Activated CD4-positive, alpha-beta T cell treated with anti-CD3 and anti-CD28 coated beads, Interleukin-2, amount 50 U/mL, for 24 hours (primary cell): ENCODE data around the gene LECT2.

Experiments
- DNase-seq, 2 donors: peaks; one replicate each; pipeline ENCODE4 v3.0.0-alpha.2; 2020; ENCODE audit warnings: low read depth in 1 of 2, low spot score in 1 of 2

Gene LECT2

GRCh38 chr5:135978993-135979392 is 24.2 kb upstream of the LECT2 start:
- DNase-seq, result no peak

GRCh38 chr5:135978212-135978631 is 23.4 kb upstream of the LECT2 start:
- no peak for DNase-seq

- peak; percentile 3 to 13 for DNase-seq
These were observed 22.7 kb upstream of the LECT2 start for GRCh38 chr5:135977375-135977928.

GRCh38 chr5:135976216-135976615 is 21.4 kb upstream of the LECT2 start:
- DNase-seq, result no peak

- no peak for DNase-seq
These were observed 20.3 kb upstream of the LECT2 start for GRCh38 chr5:135975122-135975521.

GRCh38 chr5:135974021-135974600 is 19.3 kb upstream of the LECT2 start:
- no peak for DNase-seq

GRCh38 chr5:135973323-135974020 is 18.7 kb upstream of the LECT2 start:
- no peak for DNase-seq

GRCh38 chr5:135971701-135972100 is 16.9 kb upstream of the LECT2 start:
- no peak for DNase-seq

- no peak for DNase-seq
These were observed 12.0 kb upstream of the LECT2 start for GRCh38 chr5:135966790-135967189.

GRCh38 chr5:135966165-135966564 is 11.4 kb upstream of the LECT2 start:
- no peak for DNase-seq

- no peak for DNase-seq
These were observed 10.7 kb upstream of the LECT2 start for GRCh38 chr5:135965504-135965903.

GRCh38 chr5:135964670-135965320 is 10.0 kb upstream of the LECT2 start:
- no peak for DNase-seq

GRCh38 chr5:135955525-135955924 is 742 bp upstream of the LECT2 start:
- no peak for DNase-seq

- no peak for DNase-seq
These were observed 933 bp downstream of the LECT2 start for GRCh38 chr5:135953850-135954249.

- no peak for DNase-seq
These were observed 2.1 kb downstream of the LECT2 start for GRCh38 chr5:135952683-135953082.

- DNase-seq, result no peak
These were observed 3.0 kb downstream of the LECT2 start for GRCh38 chr5:135951807-135952206.

- no peak for DNase-seq
These were observed 3.5 kb downstream of the LECT2 start for GRCh38 chr5:135951257-135951656.

- no peak for DNase-seq
These were observed 4.2 kb downstream of the LECT2 start for GRCh38 chr5:135950611-135951010.

- DNase-seq, result peak in 1 of 2 donors; percentile 6
These were observed 9.7 kb downstream of the LECT2 start for GRCh38 chr5:135944967-135945560.

- no peak for DNase-seq
These were observed 10.2 kb downstream of the LECT2 start for GRCh38 chr5:135944564-135944963.

GRCh38 chr5:135942202-135942771 is 12.5 kb downstream of the LECT2 start:
- no peak for DNase-seq
